ENCODE measurements around the gene MDK. TPM values are rescaled to one million over a fixed set of nuclear protein-coding genes. Genes with fewer than 3 reads are reported as not detected.

The MDK gene
- total and polyA plus RNA-seq, 2 of the 13 experiments (the other 11 are each of a cell fraction or from before 2014, with no cell fraction given): 312 to 407 TPM

- Histone ChIP-seq H3K79me2 (ENCODE audit: insufficient read depth, low read length) (no peaks in the 10 kb centered on the region), H3K36me3 (replicated peaks in 1 of 2; ENCODE audit: control insufficient read depth in 1 of 2, insufficient read depth in 2 of 2, low read length in 2 of 2) (peaks cover 0 to 7% of the 10 kb centered on the region in 2 experiments; a peak in 1 of 5 replicates), H3K27me3 (ENCODE audit: control insufficient read depth in 1 of 2, insufficient read depth in 2 of 2, low read length in 2 of 2) (peaks cover 13 to 36% of the 10 kb centered on the region in 2 experiments), H4K20me1 (ENCODE audit: insufficient read depth, low read length) (peaks cover 15% of the 10 kb centered on the region), H2AFZ (ENCODE audit: low read length) (no peak within 1 kb of the TSS), H3K9me3 (ENCODE audit: low read length) (no peaks in the 10 kb centered on the region), H3K4me2 (ENCODE audit: low read depth, low read length) (peak within 1 kb of the TSS; percentile 97), H3K9ac (ENCODE audit: insufficient read depth, low read depth, low read length) (no peak within 1 kb of the TSS), H3K4me1 (ENCODE audit: insufficient read depth, low read length) (peaks cover 47% of the 10 kb centered on the region), H3K4me3 (replicated peaks in 1 of 3; ENCODE audit: insufficient read depth in 1 of 3, low read depth in 2 of 3, low read length in 3 of 3) (peak within 1 kb of the TSS; percentile 52 to 82 (median 58)), H3K27ac (ENCODE audit: extremely low read length, insufficient read depth, low read length) (no peak within 1 kb of the TSS)
- DNase-seq (ENCODE audit: low spot score) (peak; percentile 24), ATAC-seq (peak; percentile 17), FAIRE-seq (no peak)
- in situ Hi-C loops (cut with HindIII; ENCODE audit: extremely low pct_ligation_motif_present, low pct_unique_long_range_greater_than_20kb) (no loop called here), intact Hi-C loops (cut with micrococcal nuclease; ENCODE audit: unreplicated experiment) (no loop called here)
- no CpG with 5 or more reads among the region's 123 CpGs for WGBS (ENCODE audit: low lambda C conversion rate)
- BruUV-seq (replicated peaks): no TSS peak
- CTCF ChIA-PET (ENCODE audit: low intra/inter-chr PET ratio, low total read pairs): no interaction called here
- POLR2A ChIA-PET: interaction anchor here (0.9 to 2.0 kb wide), 6 partner anchors 9 to 220 kb away, joined by 3 to 9 read pairs (median 4); no protein-coding TSS in a partner anchor
- no peak for TF ChIP-seq ZNF292 (CRISPR knock-in tag; IDR thresholded peaks at IDR 0.05; ENCODE audit: borderline replicate concordance, low read depth)
- TF ChIP-seq SOX13 (IDR thresholded peaks at IDR 0.05): no peak
- no peak for TF ChIP-seq SOX13 (CRISPR knock-in tag; conservative IDR thresholded peaks at IDR 0.05 in 1 of 2, IDR thresholded peaks at IDR 0.05 in 1 of 2)
- TF ChIP-seq TFAP4 (IDR thresholded peaks at IDR 0.05; ENCODE audit: borderline replicate concordance, low read depth): peak; percentile 32; the same call in 1 of the 2 replicates
- TF ChIP-seq DNMT1 (CRISPR knock-in tag; IDR thresholded peaks at IDR 0.05): 0 out of 2 replicates have a peak, but pooled peaks have one; percentile 28
- TF ChIP-seq ASH2L (IDR thresholded peaks at IDR 0.05; ENCODE audit: insufficient read length, low read depth, low read length): peak; percentile 18
- peak in 1 of 2 experiments; percentile 57; a peak in 1 of 4 replicates for TF ChIP-seq REST (IDR thresholded peaks at IDR 0.05; ENCODE audit: borderline replicate concordance in 1 of 2, low read depth in 1 of 2, low read length in 2 of 2)
- TF ChIP-seq SMAD9 (CRISPR knock-in tag; IDR thresholded peaks at IDR 0.05): no peak
- peak; percentile 15; the same call in 1 of the 2 replicates for TF ChIP-seq CREB1 (IDR thresholded peaks at IDR 0.05)
- TF ChIP-seq CREB1 (CRISPR knock-in tag; IDR thresholded peaks at IDR 0.05): no peak
- TF ChIP-seq YY1 (IDR thresholded peaks at IDR 0.05; ENCODE audit: insufficient read depth, insufficient replicate concordance, low read depth, low read length): peak; percentile 21
- 0 out of 2 replicates have a peak, but pooled peaks have one; percentile 33 for TF ChIP-seq ZNF740 (CRISPR knock-in tag; IDR thresholded peaks at IDR 0.05)
- 0 out of 2 replicates have a peak, but pooled peaks have one; percentile 57 for TF ChIP-seq HBP1 (CRISPR knock-in tag; IDR thresholded peaks at IDR 0.05; ENCODE audit: low read depth)
- TF ChIP-seq RFX1 (IDR thresholded peaks at IDR 0.05): peak; percentile 65
- TF ChIP-seq MAX (IDR thresholded peaks at IDR 0.05): peak; percentile 30; the same call in 1 of the 2 replicates
- TF ChIP-seq ZNF7 (CRISPR knock-in tag; IDR thresholded peaks at IDR 0.05): no peak
Observed at GRCh38 chr11:46391578-46392420, 10.3 kb downstream of the MDK start, which contains the start of gene CHRM4. Gene CHRM4 (minus strand): TSS chr11:46391776. CDS start chr11:46386557, 5,219 bp downstream.

Data from HepG2 (cell line).